Middle frontal gyrus (tissue), 1 donor: Measurements from ENCODE around the gene KMT2B.
A peak's percentile ranks its signal among the peaks of the same experiment; 100 is the strongest.
"Not testable (repeated sequence)": the region's sequence is repeated elsewhere in the genome, so short reads cannot be mapped to it uniquely, and the experiment has no call there.

ENCODE experiments used
- DNase-seq: peaks from one replicate; pipeline ENCODE4 v3.0.0-alpha.2; 2015; ENCODE audit warnings: low spot score; ENCODE audit errors: extremely low spot score

The KMT2B gene

GRCh38 chr19:35710784-35711723 lies 6.7 kb upstream of the KMT2B start:
- no peak for DNase-seq

DNA sequence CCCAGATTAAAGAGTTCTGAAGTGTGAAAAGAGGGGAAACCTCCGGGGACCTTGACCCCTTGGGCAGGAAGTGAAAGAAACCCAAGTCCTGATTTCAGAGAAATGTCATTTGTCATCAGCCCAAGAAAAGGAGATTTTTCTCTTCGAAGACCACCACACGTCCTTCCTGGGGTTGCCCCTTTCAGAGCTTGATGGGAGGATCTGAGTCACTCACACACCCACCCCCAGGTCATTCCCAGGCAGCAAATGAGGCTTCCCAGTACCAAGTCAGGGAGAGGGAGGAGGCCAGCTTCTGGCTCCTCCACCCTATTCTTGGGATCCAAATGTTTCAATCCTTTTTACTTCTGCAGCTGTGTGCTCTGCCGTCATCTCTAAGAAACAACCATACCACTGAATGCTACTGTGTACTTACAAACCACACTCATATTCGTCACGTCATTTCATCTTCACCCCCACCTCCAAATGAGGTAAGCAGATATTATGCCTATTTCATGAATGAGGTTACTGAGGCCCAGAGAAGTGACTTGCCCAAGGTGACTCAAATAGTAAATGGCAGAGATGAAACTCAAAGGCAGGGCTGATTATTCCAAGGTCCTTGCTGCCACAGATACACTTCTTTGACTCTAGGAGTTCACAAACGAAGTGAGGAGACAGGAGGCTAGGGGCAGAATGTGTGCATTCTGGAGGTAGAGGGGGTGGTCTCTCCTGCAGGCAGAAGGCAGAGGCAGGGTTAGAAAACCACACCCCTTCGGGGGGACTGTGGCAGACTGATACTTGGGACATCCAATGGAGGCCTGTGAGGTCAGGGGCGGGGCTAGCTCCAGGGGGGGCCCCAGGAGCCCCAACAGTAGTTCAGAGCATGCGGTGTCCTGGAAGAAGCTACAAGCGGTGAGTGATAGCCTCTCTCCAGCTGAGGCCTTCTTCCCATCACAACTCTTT lies 5.0 kb upstream of the KMT2B start:
- no peak for DNase-seq

DNA sequence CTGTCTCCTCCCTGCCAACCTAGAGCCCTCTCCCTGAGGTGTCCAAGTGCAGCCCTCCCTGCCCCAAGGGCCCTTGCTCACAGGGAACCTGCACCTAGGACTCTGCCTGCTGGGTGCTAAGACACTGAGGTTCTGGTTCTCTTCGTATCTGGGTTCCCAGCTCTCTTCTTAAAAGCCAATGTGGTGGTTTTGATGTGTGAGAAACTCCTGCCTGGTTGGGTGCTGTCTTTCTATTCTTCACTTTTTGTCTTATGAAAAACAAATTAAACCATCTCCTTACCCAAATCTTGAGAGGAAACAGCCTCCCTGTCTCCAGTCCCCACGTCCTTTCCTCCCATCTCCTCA lies 4.3 kb upstream of the KMT2B start:
- DNase-seq, result no peak

- no peak for DNase-seq
These were observed 3.8 kb upstream of the KMT2B start for GRCh38 chr19:35713904-35714495.

DNA sequence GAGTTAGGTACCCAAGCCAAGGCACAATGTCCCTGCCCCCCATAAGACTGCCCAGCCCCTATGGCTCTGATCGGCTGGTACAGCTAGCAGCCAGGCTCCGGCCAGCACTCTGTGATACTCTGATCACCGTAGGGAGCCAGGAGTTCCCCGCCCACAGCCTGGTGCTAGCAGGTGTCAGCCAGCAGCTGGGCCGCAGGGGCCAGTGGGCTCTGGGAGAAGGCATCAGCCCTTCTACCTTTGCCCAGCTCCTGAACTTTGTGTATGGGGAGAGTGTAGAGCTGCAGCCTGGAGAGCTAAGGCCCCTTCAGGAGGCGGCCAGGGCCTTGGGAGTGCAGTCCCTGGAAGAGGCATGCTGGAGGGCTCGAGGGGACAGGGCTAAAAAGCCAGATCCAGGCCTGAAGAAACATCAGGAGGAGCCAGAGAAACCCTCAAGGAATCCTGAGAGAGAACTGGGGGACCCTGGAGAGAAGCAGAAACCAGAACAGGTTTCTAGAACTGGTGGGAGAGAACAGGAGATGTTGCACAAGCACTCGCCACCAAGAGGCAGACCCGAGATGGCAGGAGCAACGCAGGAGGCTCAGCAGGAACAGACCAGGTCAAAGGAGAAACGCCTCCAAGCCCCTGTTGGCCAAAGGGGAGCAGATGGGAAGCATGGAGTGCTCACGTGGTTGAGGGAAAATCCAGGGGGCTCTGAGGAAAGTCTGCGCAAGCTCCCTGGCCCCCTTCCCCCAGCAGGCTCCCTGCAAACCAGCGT lies 3.0 kb upstream of the KMT2B start:
- no peak for DNase-seq

DNA sequence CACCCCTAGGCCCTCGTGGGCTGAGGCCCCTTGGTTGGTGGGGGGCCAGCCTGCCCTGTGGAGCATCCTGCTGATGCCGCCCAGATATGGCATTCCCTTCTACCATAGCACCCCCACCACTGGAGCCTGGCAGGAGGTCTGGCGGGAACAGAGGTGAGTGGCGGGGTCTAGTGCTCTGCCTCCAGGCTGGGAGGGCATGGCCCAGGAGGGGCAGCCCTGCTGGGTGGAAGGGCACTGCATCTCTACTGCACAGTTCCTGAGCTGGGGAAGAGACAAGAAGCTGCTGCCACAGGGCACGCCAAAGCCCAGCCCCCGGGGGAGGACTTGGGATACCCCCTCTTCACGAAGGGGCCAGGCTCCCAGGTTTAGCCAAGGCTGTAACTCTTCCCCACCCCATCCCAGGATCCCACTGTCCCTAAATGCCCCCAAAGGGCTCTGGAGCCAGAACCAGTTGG lies 2.4 kb upstream of the KMT2B start:
- no peak for DNase-seq

DNA sequence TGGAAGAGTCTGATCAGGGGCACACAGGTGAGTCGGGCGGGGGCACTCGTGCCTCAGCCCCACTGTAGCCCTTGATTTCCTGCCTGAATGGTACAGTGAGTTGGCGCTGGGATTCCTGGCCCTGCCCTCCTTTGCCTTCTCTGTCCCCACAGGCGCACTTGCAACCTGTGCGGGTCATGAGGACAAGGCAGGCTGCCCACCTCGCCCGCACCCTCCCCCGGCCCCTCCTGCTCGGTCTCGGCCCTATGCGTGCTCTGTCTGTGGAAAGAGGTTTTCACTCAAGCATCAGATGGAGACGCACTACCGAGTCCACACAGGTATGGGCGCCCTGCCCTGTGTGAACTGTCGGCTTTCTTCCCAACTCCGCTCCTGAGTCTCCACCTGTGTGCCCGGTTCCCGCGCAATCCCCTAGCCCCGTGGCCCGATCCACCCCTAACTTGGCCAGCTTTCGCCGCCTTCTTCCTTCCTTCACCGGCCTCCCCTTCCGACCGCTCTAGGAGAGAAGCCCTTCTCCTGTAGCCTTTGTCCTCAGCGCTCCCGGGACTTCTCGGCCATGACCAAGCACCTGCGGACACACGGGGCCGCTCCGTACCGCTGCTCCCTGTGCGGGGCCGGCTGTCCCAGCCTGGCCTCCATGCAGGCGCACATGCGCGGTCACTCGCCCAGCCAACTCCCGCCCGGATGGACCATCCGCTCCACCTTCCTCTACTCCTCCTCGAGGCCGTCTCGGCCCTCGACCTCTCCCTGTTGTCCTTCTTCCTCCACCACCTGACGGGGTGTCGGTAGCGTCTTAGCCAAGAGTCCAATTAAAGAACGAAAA lies 1.6 kb upstream of the KMT2B start:
- no peak for DNase-seq

GRCh38 chr19:35716801-35717664 lies 770 bp upstream of the KMT2B start:
- DNase-seq, result peak; percentile 92

GRCh38 chr19:35718345-35719041 lies 690 bp downstream of the KMT2B start:
- DNase-seq, result no peak

DNA sequence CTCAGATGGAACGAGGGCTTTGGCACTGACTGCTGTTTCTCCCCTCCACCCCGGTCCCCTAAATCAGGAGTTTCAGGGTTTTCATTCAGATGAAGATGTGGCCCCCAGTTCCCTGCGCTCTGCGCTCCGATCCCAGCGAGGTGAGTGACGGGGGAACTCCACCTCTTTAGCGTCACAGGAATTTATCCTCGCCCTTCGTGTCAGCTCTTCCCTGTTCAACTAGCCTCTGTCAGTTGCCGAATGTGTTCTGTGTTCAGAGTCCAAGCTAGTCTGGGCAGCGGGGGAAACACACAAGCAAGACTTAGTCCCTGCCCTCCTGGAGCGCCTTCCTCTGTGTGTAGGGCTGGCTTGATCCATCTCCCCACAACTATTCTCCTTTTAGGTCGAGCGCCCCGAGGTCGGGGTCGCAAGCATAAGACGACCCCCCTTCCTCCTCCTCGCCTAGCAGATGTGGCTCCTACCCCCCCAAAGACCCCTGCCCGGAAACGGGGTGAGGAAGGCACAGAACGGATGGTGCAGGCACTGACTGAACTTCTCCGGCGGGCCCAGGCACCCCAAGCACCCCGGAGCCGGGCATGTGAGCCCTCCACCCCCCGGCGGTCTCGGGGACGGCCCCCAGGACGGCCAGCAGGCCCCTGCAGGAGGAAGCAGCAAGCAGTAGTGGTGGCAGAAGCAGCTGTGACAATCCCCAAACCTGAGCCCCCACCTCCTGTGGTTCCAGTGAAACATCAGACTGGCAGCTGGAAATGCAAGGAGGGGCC lies 1.8 kb downstream of the KMT2B start:
- no peak for DNase-seq

DNA sequence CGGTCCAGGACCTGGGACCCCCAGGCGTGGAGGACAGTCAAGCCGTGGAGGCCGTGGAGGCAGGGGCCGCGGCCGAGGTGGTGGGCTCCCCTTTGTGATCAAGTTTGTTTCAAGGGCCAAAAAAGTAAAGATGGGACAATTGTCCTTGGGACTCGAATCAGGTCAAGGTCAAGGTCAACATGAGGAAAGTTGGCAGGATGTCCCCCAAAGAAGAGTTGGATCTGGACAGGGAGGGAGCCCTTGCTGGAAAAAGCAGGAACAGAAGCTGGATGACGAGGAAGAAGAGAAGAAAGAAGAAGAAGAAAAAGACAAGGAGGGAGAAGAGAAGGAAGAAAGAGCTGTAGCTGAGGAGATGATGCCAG lies 2.3 kb downstream of the KMT2B start:
- DNase-seq, result no peak

DNA sequence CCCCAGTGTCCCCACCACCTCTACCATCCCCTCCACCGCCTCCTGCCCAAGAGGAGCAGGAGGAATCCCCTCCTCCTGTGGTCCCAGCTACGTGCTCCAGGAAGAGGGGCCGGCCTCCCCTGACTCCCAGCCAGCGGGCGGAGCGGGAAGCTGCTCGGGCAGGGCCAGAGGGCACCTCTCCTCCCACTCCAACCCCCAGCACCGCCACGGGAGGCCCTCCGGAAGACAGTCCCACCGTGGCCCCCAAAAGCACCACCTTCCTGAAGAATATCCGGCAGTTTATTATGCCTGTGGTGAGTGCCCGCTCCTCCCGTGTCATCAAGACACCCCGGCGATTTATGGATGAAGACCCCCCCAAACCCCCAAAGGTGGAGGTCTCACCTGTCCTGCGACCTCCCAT lies 2.8 kb downstream of the KMT2B start:
- no peak for DNase-seq

DNA sequence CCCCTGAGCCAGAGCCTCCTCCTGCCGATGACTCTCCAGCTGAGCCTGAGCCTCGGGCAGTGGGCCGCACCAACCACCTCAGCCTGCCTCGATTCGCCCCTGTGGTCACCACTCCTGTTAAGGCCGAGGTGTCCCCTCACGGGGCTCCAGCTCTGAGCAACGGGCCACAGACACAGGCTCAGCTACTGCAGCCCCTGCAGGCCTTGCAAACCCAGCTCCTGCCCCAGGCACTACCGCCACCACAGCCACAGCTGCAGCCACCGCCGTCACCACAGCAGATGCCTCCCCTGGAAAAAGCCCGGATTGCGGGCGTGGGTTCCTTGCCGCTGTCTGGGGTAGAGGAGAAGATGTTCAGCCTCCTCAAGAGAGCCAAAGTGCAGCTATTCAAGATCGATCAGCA lies 3.6 kb downstream of the KMT2B start:
- DNase-seq, result no peak

GRCh38 chr19:35722461-35722860 lies 4.7 kb downstream of the KMT2B start:
- no peak for DNase-seq

DNA sequence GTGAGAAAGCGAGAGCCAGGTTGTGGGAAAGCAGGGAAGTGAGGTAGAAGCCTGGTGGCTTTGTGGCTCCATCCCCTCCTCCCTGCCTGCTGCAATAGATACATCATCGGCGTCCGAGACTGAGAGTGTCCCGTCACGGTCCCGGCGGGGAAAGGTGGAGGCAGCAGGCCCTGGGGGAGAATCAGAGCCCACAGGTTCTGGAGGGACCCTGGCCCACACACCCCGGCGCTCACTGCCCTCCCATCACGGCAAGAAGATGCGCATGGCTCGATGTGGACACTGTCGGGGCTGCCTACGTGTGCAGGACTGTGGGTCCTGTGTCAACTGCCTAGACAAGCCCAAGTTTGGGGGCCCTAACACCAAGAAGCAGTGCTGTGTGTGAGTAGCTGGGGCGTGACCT lies 5.1 kb downstream of the KMT2B start:
- no peak for DNase-seq

DNA sequence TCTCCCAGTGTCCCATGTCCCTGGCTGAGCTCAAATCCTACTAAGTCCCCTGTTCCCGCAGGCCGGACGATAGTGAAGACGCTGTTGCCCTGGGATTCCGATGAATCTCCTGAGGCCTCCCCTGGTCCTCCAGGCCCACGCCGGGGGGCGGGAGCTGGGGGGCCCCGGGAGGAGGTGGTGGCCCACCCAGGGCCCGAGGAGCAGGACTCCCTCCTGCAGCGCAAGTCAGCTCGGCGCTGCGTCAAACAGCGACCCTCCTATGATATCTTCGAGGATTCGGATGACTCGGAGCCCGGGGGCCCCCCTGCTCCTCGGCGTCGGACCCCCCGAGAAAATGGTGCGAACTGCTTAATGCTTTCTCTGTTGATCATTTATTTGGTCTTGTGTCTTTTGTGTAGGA lies 5.9 kb downstream of the KMT2B start:
- DNase-seq, result no peak

DNA sequence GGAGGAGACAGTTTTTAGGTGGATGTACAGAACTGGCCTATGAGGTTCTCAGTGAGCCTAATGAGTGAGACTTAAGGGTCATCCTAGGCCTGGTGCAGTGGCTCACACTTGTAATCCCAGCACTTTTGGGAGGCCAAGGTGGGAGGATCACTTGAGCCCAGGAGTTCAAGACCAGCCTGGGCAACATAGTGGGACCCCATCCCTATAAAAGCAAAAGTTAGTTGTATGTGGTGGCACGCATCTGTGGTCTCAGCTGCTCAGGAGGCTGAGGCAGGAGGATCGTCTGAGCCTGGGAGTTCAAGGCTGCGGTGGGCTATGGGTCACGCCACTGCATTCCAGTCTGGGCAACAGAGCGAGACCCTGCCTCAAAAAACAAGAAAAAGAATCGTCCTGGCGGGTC lies 6.3 kb downstream of the KMT2B start:
- DNase-seq, result not testable (repeated sequence)

DNA sequence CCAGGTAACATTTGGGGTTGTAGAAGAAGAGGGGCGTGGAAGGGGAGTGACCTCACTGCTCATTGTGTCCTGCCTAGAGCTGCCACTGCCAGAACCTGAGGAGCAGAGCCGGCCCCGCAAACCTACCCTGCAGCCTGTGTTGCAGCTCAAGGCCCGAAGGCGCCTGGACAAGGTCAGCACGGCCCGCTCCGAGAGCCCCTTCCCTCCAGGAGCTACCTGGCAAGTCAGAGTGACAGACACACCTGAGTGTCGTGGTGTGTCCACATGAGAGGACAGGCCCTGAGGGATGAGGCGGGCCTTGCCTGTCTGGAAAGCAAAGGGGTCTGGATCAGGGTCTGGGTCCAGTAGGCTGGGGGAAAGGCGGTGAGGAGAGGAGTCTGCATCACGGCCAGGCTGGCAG lies 6.8 kb downstream of the KMT2B start:
- no peak for DNase-seq
